ENCODE data around the gene SIGLEC1. TPM values are rescaled to one million over a fixed set of nuclear protein-coding genes. Genes with fewer than 3 reads are reported as not detected.

SIGLEC1 gene
- total RNA-seq (2014; rRNA removed; shearing (Covaris generic)): not detected in 2 replicates

- no peak for DNase-seq (ENCODE audit: low read depth)
Observed at GRCh38 chr20:3712279-3712873, at the start of gene SIGLEC1. TSS of gene SIGLEC1 (minus strand) at chr20:3712600. CDS start at chr20:3707128, 5,472 bp downstream.

GRCh38 chr20:3760655-3761348 is 48.4 kb upstream of the SIGLEC1 start:
- no peak for DNase-seq (ENCODE audit: low read depth)

- DNase-seq (ENCODE audit: low read depth): no peak
Observed at GRCh38 chr20:3759884-3760283, 47.5 kb upstream of the SIGLEC1 start.

GRCh38 chr20:3759316-3759823 is 47.0 kb upstream of the SIGLEC1 start:
- no peak for DNase-seq (ENCODE audit: low read depth)

- no peak for DNase-seq (ENCODE audit: low read depth)
Observed at GRCh38 chr20:3758566-3758965, 46.2 kb upstream of the SIGLEC1 start.

GRCh38 chr20:3757268-3757667 is 44.9 kb upstream of the SIGLEC1 start:
- no peak for DNase-seq (ENCODE audit: low read depth)

GRCh38 chr20:3755814-3756480 is 43.5 kb upstream of the SIGLEC1 start:
- DNase-seq (ENCODE audit: low read depth): no peak

GRCh38 chr20:3755269-3755668 is 42.9 kb upstream of the SIGLEC1 start:
- no peak for DNase-seq (ENCODE audit: low read depth)

GRCh38 chr20:3754276-3754630 is 41.9 kb upstream of the SIGLEC1 start:
- DNase-seq (ENCODE audit: low read depth): no peak

GRCh38 chr20:3753501-3754275 is 41.3 kb upstream of the SIGLEC1 start:
- DNase-seq (ENCODE audit: low read depth): no peak

GRCh38 chr20:3753098-3753497 is 40.7 kb upstream of the SIGLEC1 start:
- DNase-seq (ENCODE audit: low read depth): peak; percentile 63

- DNase-seq (ENCODE audit: low read depth): no peak
Observed at GRCh38 chr20:3752386-3752759, 40.0 kb upstream of the SIGLEC1 start.

- DNase-seq (ENCODE audit: low read depth): peak; percentile 70
Observed at GRCh38 chr20:3751675-3752385, 39.4 kb upstream of the SIGLEC1 start.

GRCh38 chr20:3751305-3751674 is 38.9 kb upstream of the SIGLEC1 start:
- DNase-seq (ENCODE audit: low read depth): no peak

GRCh38 chr20:3749689-3750531 is 37.5 kb upstream of the SIGLEC1 start:
- no peak for DNase-seq (ENCODE audit: low read depth)

GRCh38 chr20:3749087-3749688 is 36.8 kb upstream of the SIGLEC1 start:
- no peak for DNase-seq (ENCODE audit: low read depth)

- no peak for DNase-seq (ENCODE audit: low read depth)
Observed at GRCh38 chr20:3748073-3748472, 35.7 kb upstream of the SIGLEC1 start.

- DNase-seq (ENCODE audit: low read depth): no peak
Observed at GRCh38 chr20:3747471-3747870, 35.1 kb upstream of the SIGLEC1 start.

- DNase-seq (ENCODE audit: low read depth): no peak
Observed at GRCh38 chr20:3745686-3746173, 33.3 kb upstream of the SIGLEC1 start.
